Stimulated activated CD8-positive, alpha-beta memory T cell treated with anti-CD3 and anti-CD28 coated beads, Interleukin-15, amount 100 ng/mL, for 1 hour (primary cell): Measurements from ENCODE around the gene IRAK1.
"Not testable (repeated sequence)": the region's sequence is repeated elsewhere in the genome, so short reads cannot be mapped to it uniquely, and the experiment has no call there.

ENCODE experiments used
- DNase-seq: peaks from one replicate; pipeline ENCODE4 v3.0.0-alpha.2; 2020; ENCODE audit warnings: low read depth

The IRAK1 gene

GRCh38 chrX:153995504-153995903 is 24.2 kb downstream of the IRAK1 start:
- DNase-seq: no peak

GRCh38 chrX:153994398-153994797 is 25.3 kb downstream of the IRAK1 start:
- DNase-seq: not testable (repeated sequence)

GRCh38 chrX:153993978-153994377 is 25.7 kb downstream of the IRAK1 start:
- no peak for DNase-seq

GRCh38 chrX:153993079-153993478 is 26.6 kb downstream of the IRAK1 start:
- DNase-seq: no peak

- DNase-seq: no peak
Observed at GRCh38 chrX:153992180-153992579, 27.5 kb downstream of the IRAK1 start.

GRCh38 chrX:153991013-153991580 is 28.6 kb downstream of the IRAK1 start:
- DNase-seq: no peak

- no peak for DNase-seq
Observed at GRCh38 chrX:153989973-153990655, 29.6 kb downstream of the IRAK1 start.

- no peak for DNase-seq
Observed at GRCh38 chrX:153988493-153988892, 31.2 kb downstream of the IRAK1 start.

GRCh38 chrX:153984351-153985178 is 35.1 kb downstream of the IRAK1 start:
- no peak for DNase-seq

GRCh38 chrX:153983321-153983801 is 36.3 kb downstream of the IRAK1 start:
- DNase-seq: no peak

- DNase-seq: no peak
Observed at GRCh38 chrX:153981771-153982533, 37.8 kb downstream of the IRAK1 start.

- DNase-seq: no peak
Observed at GRCh38 chrX:153981231-153981630, 38.5 kb downstream of the IRAK1 start.

GRCh38 chrX:153980394-153980793 is 39.3 kb downstream of the IRAK1 start:
- DNase-seq: not testable (repeated sequence)

- DNase-seq: no peak
Observed at GRCh38 chrX:153974726-153975286, 44.9 kb downstream of the IRAK1 start.

GRCh38 chrX:153974003-153974725 is 45.5 kb downstream of the IRAK1 start:
- no peak for DNase-seq

GRCh38 chrX:153973127-153974002 is 46.3 kb downstream of the IRAK1 start:
- no peak for DNase-seq

- peak; percentile 58 for DNase-seq
Observed at GRCh38 chrX:153972368-153973126, 47.2 kb downstream of the IRAK1 start, which contains the start of gene TMEM187. TSS of gene TMEM187 (plus strand) at chrX:153972754. CDS start at chrX:153982063, 9,309 bp downstream.

- DNase-seq: peak; percentile 73
Observed at GRCh38 chrX:153971450-153972367, 48.0 kb downstream of the IRAK1 start, which contains the start of gene HCFC1. TSS of gene HCFC1 (minus strand) at chrX:153971818. CDS start at chrX:153970840, 978 bp downstream.
